ENCODE data around the gene KMT5B.
"Not testable (repeated sequence)": the region's sequence is repeated elsewhere in the genome, so short reads cannot be mapped to it uniquely, and the experiment has no call there.

The KMT5B gene

GRCh38 chr11:68254421-68254820, 41.3 kb upstream of the KMT5B start:
- no peak for TF ChIP-seq CTCF (IDR thresholded peaks at IDR 0.05; ENCODE audit: low read length)
- no peak for TF ChIP-seq EZH2 (optimal IDR thresholded peaks at IDR 0.05; ENCODE audit: low read depth, low read length)
- TF ChIP-seq EZH2phosphoT487 (IDR thresholded peaks at IDR 0.05; ENCODE audit: low read length): no peak

GRCh38 chr11:68251765-68252164, 38.7 kb upstream of the KMT5B start:
- Histone ChIP-seq H3K27me3 (replicated peaks; ENCODE audit: insufficient read depth, low read length) (no peaks in the 10 kb centered on the region), H3K79me2 (ENCODE audit: low read length) (no peaks in the 10 kb centered on the region), H3K4me3 (ENCODE audit: low read length) (no peak overlapping the region), H3K4me2 (ENCODE audit: low read depth, low read length) (no peak overlapping the region), H3K4me1 (ENCODE audit: low read length) (no peaks in the 10 kb centered on the region), H3F3A (ENCODE audit: insufficient read depth, low read length) (no peaks in the 10 kb centered on the region), H2AFZ (ENCODE audit: low read length) (no peak overlapping the region), H3K36me3 (replicated peaks; ENCODE audit: insufficient read depth, low read length) (no peaks in the 10 kb centered on the region), H3K9ac (ENCODE audit: low read length) (no peak overlapping the region), H3K9me3 (replicated peaks; ENCODE audit: insufficient read depth, low read length) (no peaks in the 10 kb centered on the region), H3K9me2 (replicated peaks; ENCODE audit: insufficient read depth, low read length) (no peaks in the 10 kb centered on the region), H4K20me1 (ENCODE audit: insufficient read depth, low read length) (no peaks in the 10 kb centered on the region), H3K27ac (ENCODE audit: low read length) (no peak overlapping the region)
- no peak for DNase-seq
- no peak for TF ChIP-seq EZH2phosphoT487 (IDR thresholded peaks at IDR 0.05; ENCODE audit: low read length)
- no peak for TF ChIP-seq CTCF (IDR thresholded peaks at IDR 0.05; ENCODE audit: low read length)
- TF ChIP-seq EZH2 (optimal IDR thresholded peaks at IDR 0.05; ENCODE audit: low read depth, low read length): no peak

More at GRCh38 chr11:68254421-68254820, 41.3 kb upstream of the KMT5B start:
- H3K4me3 ChIP-seq (ENCODE audit: low read length): no peak overlapping the region
- H3K36me3 ChIP-seq (replicated peaks; ENCODE audit: insufficient read depth, low read length): no peaks in the 10 kb centered on the region
- H3F3A ChIP-seq (ENCODE audit: insufficient read depth, low read length): no peaks in the 10 kb centered on the region
- no peaks in the 10 kb centered on the region for H3K9me3 ChIP-seq (replicated peaks; ENCODE audit: insufficient read depth, low read length)
- H2AFZ ChIP-seq (ENCODE audit: low read length): no peak overlapping the region
- no peak for DNase-seq
- peaks cover 5% of the 10 kb centered on the region for H3K4me1 ChIP-seq (ENCODE audit: low read length)
- H3K79me2 ChIP-seq (ENCODE audit: low read length): no peaks in the 10 kb centered on the region
- no peaks in the 10 kb centered on the region for H4K20me1 ChIP-seq (ENCODE audit: insufficient read depth, low read length)
- H3K27ac ChIP-seq (ENCODE audit: low read length): no peak overlapping the region
- no peak overlapping the region for H3K9ac ChIP-seq (ENCODE audit: low read length)
- H3K27me3 ChIP-seq (replicated peaks; ENCODE audit: insufficient read depth, low read length): no peaks in the 10 kb centered on the region
- no peaks in the 10 kb centered on the region for H3K9me2 ChIP-seq (replicated peaks; ENCODE audit: insufficient read depth, low read length)
- no peak overlapping the region for H3K4me2 ChIP-seq (ENCODE audit: low read depth, low read length)

GRCh38 chr11:68244912-68245311, 31.8 kb upstream of the KMT5B start:
- DNase-seq; H3K27me3 ChIP-seq (replicated peaks; ENCODE audit: insufficient read depth, low read length); H3K27ac ChIP-seq (ENCODE audit: low read length); H4K20me1 ChIP-seq (ENCODE audit: insufficient read depth, low read length); H3F3A ChIP-seq (ENCODE audit: insufficient read depth, low read length); H3K9me3 ChIP-seq (replicated peaks; ENCODE audit: insufficient read depth, low read length); H3K9ac ChIP-seq (ENCODE audit: low read length); H3K36me3 ChIP-seq (replicated peaks; ENCODE audit: insufficient read depth, low read length); H3K4me1 ChIP-seq (ENCODE audit: low read length); H3K9me2 ChIP-seq (replicated peaks; ENCODE audit: insufficient read depth, low read length); H3K4me3 ChIP-seq (ENCODE audit: low read length); H3K4me2 ChIP-seq (ENCODE audit: low read depth, low read length); H2AFZ ChIP-seq (ENCODE audit: low read length); H3K79me2 ChIP-seq (ENCODE audit: low read length): not testable (repeated sequence)

- DNase-seq; H3K4me1 ChIP-seq (ENCODE audit: low read length); H3K9ac ChIP-seq (ENCODE audit: low read length); H2AFZ ChIP-seq (ENCODE audit: low read length); H3F3A ChIP-seq (ENCODE audit: insufficient read depth, low read length); H3K36me3 ChIP-seq (replicated peaks; ENCODE audit: insufficient read depth, low read length); H3K9me3 ChIP-seq (replicated peaks; ENCODE audit: insufficient read depth, low read length); H3K79me2 ChIP-seq (ENCODE audit: low read length); H3K9me2 ChIP-seq (replicated peaks; ENCODE audit: insufficient read depth, low read length); H3K4me2 ChIP-seq (ENCODE audit: low read depth, low read length); H3K27ac ChIP-seq (ENCODE audit: low read length); H4K20me1 ChIP-seq (ENCODE audit: insufficient read depth, low read length); H3K4me3 ChIP-seq (ENCODE audit: low read length); H3K27me3 ChIP-seq (replicated peaks; ENCODE audit: insufficient read depth, low read length): not testable (repeated sequence)
Measured at GRCh38 chr11:68243847-68244246, 30.8 kb upstream of the KMT5B start.

Data from MM.1S (cell line).